Activated T-cell treated with anti-CD3 and anti-CD28 coated beads for 4 hours (primary cell): ENCODE results near the gene A1BG.
A peak's percentile ranks its signal among the peaks of the same experiment; 100 is the strongest.

Source experiments
- DNase-seq: peaks from one replicate; pipeline ENCODE4 v3.0.0-alpha.2; 2020

A1BG gene

DNA sequence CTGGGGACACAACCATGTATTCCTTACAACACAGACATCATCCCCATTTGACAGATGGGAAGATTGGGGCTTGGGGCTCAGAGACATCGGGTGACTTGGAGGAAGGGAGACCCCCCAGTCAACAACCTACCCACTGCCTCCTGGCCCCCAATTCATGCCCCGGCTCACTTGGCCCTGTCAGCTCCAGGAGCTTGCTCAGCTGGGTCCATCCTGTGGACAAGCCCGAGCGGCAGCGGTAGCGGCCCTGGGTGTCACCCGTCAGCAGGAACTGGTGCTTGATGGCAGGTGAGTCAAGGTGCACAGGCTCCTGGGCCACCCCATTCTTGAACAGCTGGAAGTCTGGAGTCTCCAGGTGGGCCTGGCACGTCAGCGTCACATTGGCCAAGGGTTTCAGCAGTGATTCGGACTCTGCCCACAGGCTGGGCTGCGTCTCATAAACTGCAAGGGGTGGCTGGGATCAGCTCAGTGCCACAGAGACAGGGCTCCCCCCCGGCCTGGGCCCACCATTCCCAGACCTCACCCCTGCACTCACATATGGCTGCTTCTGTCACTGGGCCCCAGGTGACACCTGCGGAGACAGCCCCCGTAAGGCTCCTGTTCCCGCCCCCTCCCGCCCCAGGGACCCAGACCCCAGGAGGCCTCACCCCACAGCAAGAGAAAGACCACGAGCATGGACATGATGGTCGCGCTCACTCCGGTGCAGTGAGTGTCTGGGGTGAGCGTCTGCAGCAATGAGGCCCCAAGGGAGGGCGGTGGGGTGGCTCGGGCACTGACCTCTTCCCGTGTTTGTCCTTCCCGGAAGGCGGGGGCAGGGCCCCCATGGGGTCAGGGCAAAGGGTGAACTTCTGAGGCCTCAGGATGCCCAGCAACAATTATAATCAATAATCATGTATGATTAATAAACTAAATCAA lies at the start of gene A1BG:
Gene A1BG, minus strand, starts transcription at position 733 of the 912 bp plus-strand sequence. Its CDS starts 55 bp downstream, at position 678.
- no peak for DNase-seq

DNA sequence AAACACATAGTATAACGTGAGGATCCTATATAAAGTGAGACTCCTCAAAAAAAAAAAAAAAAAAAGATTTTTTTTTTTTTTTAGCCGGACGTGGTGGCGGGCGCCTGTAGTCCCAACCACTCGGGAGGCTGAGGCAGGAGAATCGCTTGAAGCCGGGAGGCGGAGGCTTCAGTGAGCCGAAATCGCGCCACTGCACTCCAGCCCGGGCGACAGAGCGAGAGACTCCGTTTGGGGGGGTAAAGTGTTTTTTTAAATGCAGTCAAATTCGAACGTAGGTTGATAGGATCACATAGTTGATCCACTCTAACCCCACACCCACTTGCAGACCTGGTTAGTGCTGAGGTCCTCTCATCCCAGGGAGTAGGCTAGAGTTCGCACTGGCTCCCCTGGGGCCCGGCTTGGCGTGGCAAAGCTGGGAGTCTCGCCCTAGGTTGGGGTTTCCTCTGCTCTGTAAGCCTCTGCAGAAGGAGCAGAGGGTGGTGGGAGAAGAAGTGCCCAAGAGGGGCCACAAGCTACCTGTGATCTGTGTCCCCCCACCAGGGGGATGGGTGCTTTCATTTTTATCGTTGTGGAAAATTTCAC lies 48.6 kb upstream of the A1BG start:
- DNase-seq, result no peak

DNA sequence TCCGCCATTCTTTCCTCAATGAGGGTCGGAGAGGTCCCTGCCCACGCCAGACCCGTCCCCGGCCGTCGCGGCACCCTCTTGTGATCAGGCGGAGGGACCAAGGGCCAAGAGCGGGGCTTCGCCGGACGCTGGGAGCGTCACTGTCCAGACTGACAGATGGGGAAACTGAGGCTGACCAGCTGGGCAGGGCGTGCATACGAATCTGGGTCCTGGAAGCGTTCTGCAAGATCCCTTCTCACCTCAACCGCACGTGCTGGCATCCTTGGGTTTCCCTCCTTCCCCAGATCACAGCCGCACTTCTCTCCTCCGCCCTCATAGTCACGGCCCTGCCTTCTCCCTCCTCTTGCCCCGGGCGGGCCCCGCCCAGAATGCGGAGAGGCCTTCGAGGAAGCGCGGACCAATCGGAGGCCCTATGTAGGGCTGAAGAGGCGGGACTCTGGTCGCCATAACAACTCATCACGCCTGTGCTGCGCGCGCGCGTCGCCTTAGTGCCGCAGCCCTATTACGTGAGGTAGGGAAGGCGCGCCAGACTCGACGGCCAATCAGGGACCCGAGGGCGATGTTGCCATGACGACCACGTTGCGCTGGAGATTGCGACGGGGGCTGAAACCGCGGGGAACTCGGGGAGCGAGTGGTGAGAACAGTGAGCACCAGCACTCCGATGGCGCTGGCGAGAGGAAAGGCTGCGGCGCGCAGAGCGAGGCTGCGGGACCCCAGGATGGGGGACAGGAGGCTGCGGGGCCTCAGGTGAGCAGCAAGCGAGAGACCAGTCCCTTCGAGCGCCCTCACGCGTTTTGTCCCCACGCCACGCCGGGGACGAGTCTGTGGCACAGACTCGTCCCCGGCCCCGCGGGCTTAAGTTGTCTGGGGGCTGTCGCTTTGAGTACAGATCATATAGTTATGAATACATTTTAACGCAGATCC lies 47.9 kb upstream of the A1BG start:
- DNase-seq, result peak; percentile 98

- DNase-seq, result no peak
These were observed 47.1 kb upstream of the A1BG start for GRCh38 chr19:58400316-58400915.

GRCh38 chr19:58399903-58400302 lies 46.6 kb upstream of the A1BG start:
- no peak for DNase-seq

- no peak for DNase-seq
These were observed 45.3 kb upstream of the A1BG start for GRCh38 chr19:58398545-58398944.

- DNase-seq, result no peak
These were observed 44.8 kb upstream of the A1BG start for GRCh38 chr19:58398087-58398486.

GRCh38 chr19:58397533-58398037 lies 44.3 kb upstream of the A1BG start:
- no peak for DNase-seq

- no peak for DNase-seq
These were observed 43.6 kb upstream of the A1BG start for GRCh38 chr19:58396691-58397532.

GRCh38 chr19:58395979-58396627 lies 42.8 kb upstream of the A1BG start:
- no peak for DNase-seq

GRCh38 chr19:58395220-58395978 lies 42.1 kb upstream of the A1BG start, which contains the start of gene RNF225:
Gene RNF225 (plus strand): TSS chr19:58395656. CDS start chr19:58396090, 434 bp downstream.
- DNase-seq, result no peak

DNA sequence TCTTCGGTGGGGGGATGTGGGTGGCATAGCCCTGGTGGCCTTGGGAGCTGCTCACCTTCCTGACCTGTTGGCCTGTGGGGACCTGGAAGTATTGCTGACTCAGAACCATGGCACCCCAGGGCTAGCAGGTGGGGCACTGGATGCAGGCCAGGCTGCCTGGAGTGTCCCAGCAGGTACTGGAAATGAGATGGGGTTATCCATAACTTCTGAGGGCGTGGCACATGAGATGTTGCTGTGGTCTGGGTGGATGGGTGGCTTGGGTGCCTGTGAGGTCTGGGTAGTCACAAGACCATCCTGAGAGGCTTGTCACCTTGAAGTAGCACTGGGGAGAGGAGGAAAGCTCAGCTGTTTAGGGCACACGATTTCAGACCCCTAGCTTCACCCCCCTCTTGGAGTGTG lies 41.5 kb upstream of the A1BG start:
- DNase-seq, result no peak

DNA sequence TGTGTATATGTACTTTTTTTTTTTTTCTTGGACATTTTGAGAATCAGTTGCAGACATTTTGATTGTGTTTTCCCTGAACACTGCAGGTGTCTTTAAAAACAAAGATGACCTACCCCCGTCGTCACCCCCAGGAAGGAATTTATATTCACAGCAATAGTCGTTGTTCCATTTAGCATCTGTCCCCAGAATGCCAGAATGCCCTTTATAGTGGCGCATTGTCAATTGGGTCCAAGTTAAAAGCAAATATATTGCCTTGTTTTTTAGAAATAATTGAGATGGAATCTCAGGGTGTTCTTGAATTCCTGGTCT lies 40.4 kb upstream of the A1BG start:
- DNase-seq, result no peak

- DNase-seq, result no peak
These were observed 39.8 kb upstream of the A1BG start for GRCh38 chr19:58392945-58393724.

- no peak for DNase-seq
These were observed 34.9 kb upstream of the A1BG start for GRCh38 chr19:58388175-58388526.

GRCh38 chr19:58387338-58388174 lies 34.3 kb upstream of the A1BG start:
- no peak for DNase-seq

GRCh38 chr19:58386576-58387337 lies 33.5 kb upstream of the A1BG start, which contains the start of gene RPS5:
Gene RPS5 (plus strand): TSS chr19:58387269. CDS start chr19:58388138, 869 bp downstream.
- peak; percentile 91 for DNase-seq
